HepG2 (cell line): ENCODE measurements around the gene PLIN3. TPM values are rescaled to one million over a fixed set of nuclear protein-coding genes. Genes with fewer than 3 reads are reported as not detected.
A peak's percentile ranks its signal among the peaks of the same experiment; 100 is the strongest.

ENCODE experiments used
- E2F1 ChIP-seq: sonication (generic); formaldehyde crosslinking; IDR thresholded peaks from 2 replicates; pipeline ENCODE4 v1.5.0; 2020; ENCODE audit warnings: missing genetic modification reagents
- GRHL1 ChIP-seq: sonication (generic); formaldehyde crosslinking; conservative IDR thresholded peaks from 2 replicates; pipeline ENCODE4 v1.8.0; 2022; ENCODE audit warnings: missing genetic modification reagents
- HHEX ChIP-seq: IDR thresholded peaks from 2 replicates; pipeline ENCODE4 v1.6.1; 2016; ENCODE audit warnings: control low read depth
- HMG20A ChIP-seq: IDR thresholded peaks from 2 replicates; pipeline ENCODE4 v1.6.1; 2016; ENCODE audit warnings: borderline replicate concordance
- IRF2 ChIP-seq: IDR thresholded peaks from 2 replicates; pipeline ENCODE4 v1.6.1; 2018; ENCODE audit warnings: missing genetic modification reagents, missing compliant biosample characterization
- PLRG1 ChIP-seq: fragments of 450-650 bp; conservative IDR thresholded peaks from 2 replicates; pipeline ENCODE4 v1.6.1; 2016
- SRSF9 ChIP-seq: fragments of 200-400 bp; formaldehyde crosslinking; IDR thresholded peaks from 2 replicates; pipeline ENCODE4 v1.6.1; 2018; ENCODE audit warnings: borderline replicate concordance, mild to moderate bottlenecking, low read depth, low read length; ENCODE audit not compliant: insufficient read depth, poor library complexity, severe bottlenecking
- TARDBP ChIP-seq: sonication (generic); formaldehyde crosslinking; IDR thresholded peaks from 2 replicates; pipeline ENCODE4 v1.8.0; 2022; ENCODE audit warnings: mild to moderate bottlenecking, missing genetic modification reagents
- ZNF17 ChIP-seq: sonication (generic); formaldehyde crosslinking; IDR thresholded peaks from 2 replicates; pipeline ENCODE4 v1.5.0; 2020; ENCODE audit warnings: mild to moderate bottlenecking, missing genetic modification reagents
- polyA plus RNA-seq, 8 experiments: library from polyadenylated mRNA; depleted of rRNA in 3 of 8; stranded (reverse) in 7 of 8; unstranded in 1 of 8; fragments of >200 nt; fragmentation: Illumina TruSeq in 4 of 8; extraction: Trizol in 4 of 8; gene quantifications; 2 replicates each; pipeline versions ENCODE4 v1.2.1 to v1.2.3, GENCODE V29; 2011 to 2016; ENCODE audit warnings: low read depth in 4 of 8, missing spikeins in 1 of 8, mixed read lengths in 1 of 8; ENCODE audit not compliant: insufficient read depth in 1 of 8
- total RNA-seq, 5 experiments: library from RNA; depleted of rRNA; stranded (reverse); fragments of >200 nt; fragmentation: Illumina TruSeq; extraction: Trizol; gene quantifications; 2 replicates each; pipeline ENCODE4 v1.2.3, GENCODE V29; 2016; ENCODE audit warnings: low read depth in 1 of 5
- TF ChIP-seq, protein P1 (sequence below), 2 experiments: sonication (generic) in 1 of 2; formaldehyde crosslinking in 1 of 2; IDR thresholded peaks; 2 replicates each; pipeline versions ENCODE4 v1.4.0 to v1.6.1; 2016 to 2020; ENCODE audit warnings: borderline replicate concordance in 1 of 2, low read depth in 1 of 2, mild to moderate bottlenecking in 1 of 2, missing genetic modification reagents in 1 of 2
- TF ChIP-seq, protein P2 (sequence below): sonication (generic); formaldehyde crosslinking; IDR thresholded peaks from 2 replicates; pipeline ENCODE4 v1.4.0; 2020; ENCODE audit warnings: missing genetic modification reagents, borderline replicate concordance
- TF ChIP-seq, protein P3 (sequence below): sonication (generic); formaldehyde crosslinking; IDR thresholded peaks from 2 replicates; pipeline ENCODE4 v1.9.0; 2021; ENCODE audit warnings: missing genetic modification reagents, borderline replicate concordance
- TF ChIP-seq, protein P4 (sequence below): sonication (generic); formaldehyde crosslinking; IDR thresholded peaks from 2 replicates; pipeline ENCODE4 v1.4.0; 2020; ENCODE audit warnings: missing genetic modification reagents

The PLIN3 gene
- total and polyA plus RNA-seq, 2 of the 13 experiments (the other 11 are each of a cell fraction or from before 2014, with no cell fraction given): 49.3 to 57.9 TPM

- TF ChIP-seq, protein P1, sequence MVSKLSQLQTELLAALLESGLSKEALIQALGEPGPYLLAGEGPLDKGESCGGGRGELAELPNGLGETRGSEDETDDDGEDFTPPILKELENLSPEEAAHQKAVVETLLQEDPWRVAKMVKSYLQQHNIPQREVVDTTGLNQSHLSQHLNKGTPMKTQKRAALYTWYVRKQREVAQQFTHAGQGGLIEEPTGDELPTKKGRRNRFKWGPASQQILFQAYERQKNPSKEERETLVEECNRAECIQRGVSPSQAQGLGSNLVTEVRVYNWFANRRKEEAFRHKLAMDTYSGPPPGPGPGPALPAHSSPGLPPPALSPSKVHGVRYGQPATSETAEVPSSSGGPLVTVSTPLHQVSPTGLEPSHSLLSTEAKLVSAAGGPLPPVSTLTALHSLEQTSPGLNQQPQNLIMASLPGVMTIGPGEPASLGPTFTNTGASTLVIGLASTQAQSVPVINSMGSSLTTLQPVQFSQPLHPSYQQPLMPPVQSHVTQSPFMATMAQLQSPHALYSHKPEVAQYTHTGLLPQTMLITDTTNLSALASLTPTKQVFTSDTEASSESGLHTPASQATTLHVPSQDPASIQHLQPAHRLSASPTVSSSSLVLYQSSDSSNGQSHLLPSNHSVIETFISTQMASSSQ (IDR thresholded peaks at IDR 0.05; ENCODE audit: low read depth): no peak
- TF ChIP-seq, protein P1 (CRISPR knock-in tag; IDR thresholded peaks at IDR 0.05; ENCODE audit: borderline replicate concordance): 0 out of 2 replicates have a peak, but pooled peaks have one; percentile 35
- no peak for TF ChIP-seq E2F1 (CRISPR knock-in tag)
- no peak for TF ChIP-seq SRSF9
- TF ChIP-seq, protein P2, sequence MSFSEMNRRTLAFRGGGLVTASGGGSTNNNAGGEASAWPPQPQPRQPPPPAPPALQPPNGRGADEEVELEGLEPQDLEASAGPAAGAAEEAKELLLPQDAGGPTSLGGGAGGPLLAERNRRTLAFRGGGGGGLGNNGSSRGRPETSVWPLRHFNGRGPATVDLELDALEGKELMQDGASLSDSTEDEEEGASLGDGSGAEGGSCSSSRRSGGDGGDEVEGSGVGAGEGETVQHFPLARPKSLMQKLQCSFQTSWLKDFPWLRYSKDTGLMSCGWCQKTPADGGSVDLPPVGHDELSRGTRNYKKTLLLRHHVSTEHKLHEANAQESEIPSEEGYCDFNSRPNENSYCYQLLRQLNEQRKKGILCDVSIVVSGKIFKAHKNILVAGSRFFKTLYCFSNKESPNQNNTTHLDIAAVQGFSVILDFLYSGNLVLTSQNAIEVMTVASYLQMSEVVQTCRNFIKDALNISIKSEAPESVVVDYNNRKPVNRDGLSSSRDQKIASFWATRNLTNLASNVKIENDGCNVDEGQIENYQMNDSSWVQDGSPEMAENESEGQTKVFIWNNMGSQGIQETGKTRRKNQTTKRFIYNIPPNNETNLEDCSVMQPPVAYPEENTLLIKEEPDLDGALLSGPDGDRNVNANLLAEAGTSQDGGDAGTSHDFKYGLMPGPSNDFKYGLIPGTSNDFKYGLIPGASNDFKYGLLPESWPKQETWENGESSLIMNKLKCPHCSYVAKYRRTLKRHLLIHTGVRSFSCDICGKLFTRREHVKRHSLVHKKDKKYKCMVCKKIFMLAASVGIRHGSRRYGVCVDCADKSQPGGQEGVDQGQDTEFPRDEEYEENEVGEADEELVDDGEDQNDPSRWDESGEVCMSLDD: no peak
- TF ChIP-seq, protein P3, sequence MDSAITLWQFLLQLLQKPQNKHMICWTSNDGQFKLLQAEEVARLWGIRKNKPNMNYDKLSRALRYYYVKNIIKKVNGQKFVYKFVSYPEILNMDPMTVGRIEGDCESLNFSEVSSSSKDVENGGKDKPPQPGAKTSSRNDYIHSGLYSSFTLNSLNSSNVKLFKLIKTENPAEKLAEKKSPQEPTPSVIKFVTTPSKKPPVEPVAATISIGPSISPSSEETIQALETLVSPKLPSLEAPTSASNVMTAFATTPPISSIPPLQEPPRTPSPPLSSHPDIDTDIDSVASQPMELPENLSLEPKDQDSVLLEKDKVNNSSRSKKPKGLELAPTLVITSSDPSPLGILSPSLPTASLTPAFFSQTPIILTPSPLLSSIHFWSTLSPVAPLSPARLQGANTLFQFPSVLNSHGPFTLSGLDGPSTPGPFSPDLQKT (CRISPR knock-in tag): no peak
- 0 out of 2 replicates have a peak, but pooled peaks have one; percentile 24 for TF ChIP-seq IRF2 (CRISPR knock-in tag)
- TF ChIP-seq GRHL1: no peak
- TF ChIP-seq PLRG1: no peak
- TF ChIP-seq, protein P4, sequence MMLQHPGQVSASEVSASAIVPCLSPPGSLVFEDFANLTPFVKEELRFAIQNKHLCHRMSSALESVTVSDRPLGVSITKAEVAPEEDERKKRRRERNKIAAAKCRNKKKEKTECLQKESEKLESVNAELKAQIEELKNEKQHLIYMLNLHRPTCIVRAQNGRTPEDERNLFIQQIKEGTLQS (CRISPR knock-in tag): no peak
- peak; percentile 82; the same call in 1 of the 2 replicates for TF ChIP-seq TARDBP
- no peak for TF ChIP-seq HHEX (CRISPR knock-in tag)
- 0 out of 2 replicates have a peak, but pooled peaks have one; percentile 9 for TF ChIP-seq HMG20A (CRISPR knock-in tag)
- TF ChIP-seq ZNF17 (CRISPR knock-in tag): no peak
Observed at GRCh38 chr19:4867534-4868285, at the start of gene PLIN3 (continued).
